OCI-LY1 (cell line): ENCODE measurements around the gene ARHGEF17.

Experiments used
- CTCF ChIP-seq: fragments of 200-600 bp; sonication (generic), shearing (Covaris generic); IDR thresholded peaks from 2 replicates; pipeline ENCODE4 v1.5.1; 2017; ENCODE audit warnings: mild to moderate bottlenecking, antibody characterized with exemption, low read length, moderate library complexity, mixed read lengths
- EZH2 ChIP-seq: fragments of 200-600 bp; sonication (generic), shearing (Covaris generic); IDR thresholded peaks from 2 replicates; pipeline ENCODE4 v1.8.0; 2017; ENCODE audit warnings: borderline replicate concordance, mixed run types, mild to moderate bottlenecking, antibody characterized with exemption, low read length, moderate library complexity, mixed read lengths

- no peak for TF ChIP-seq CTCF
- TF ChIP-seq EZH2, result no peak
Observed at GRCh38 chr11:73363147-73363546, 55.1 kb downstream of the ARHGEF17 start.
